Adipocyte (in vitro differentiated cells): Measurements from ENCODE around the gene ANXA3.

Experiments
- DNase-seq: peaks from one replicate; pipeline ENCODE4 v3.0.0-alpha.2; 2015; ENCODE audit warnings: low read depth
- H3K27me3 ChIP-seq: replicated peaks from 2 replicates; pipeline ENCODE4 v1.7.0; 2013; ENCODE audit warnings: mild to moderate bottlenecking, low read length, moderate library complexity; ENCODE audit not compliant: control insufficient read depth, insufficient read depth
- H3K36me3 ChIP-seq: 2 replicates; pipeline ENCODE4 v1.7.0; 2013; ENCODE audit warnings: low read length, mild to moderate bottlenecking, moderate library complexity; ENCODE audit not compliant: control insufficient read depth, insufficient read depth, severe bottlenecking
- H3K4me1 ChIP-seq: 2 replicates; pipeline ENCODE4 v1.7.0; 2013; ENCODE audit warnings: mild to moderate bottlenecking, low read length, moderate library complexity; ENCODE audit not compliant: control insufficient read depth, insufficient read depth
- H3K4me3 ChIP-seq: 2 replicates; pipeline ENCODE4 v1.7.0; 2013; ENCODE audit warnings: mild to moderate bottlenecking, low read length, moderate library complexity
- H3K9ac ChIP-seq: 2 replicates; pipeline ENCODE4 v1.7.0; 2013; ENCODE audit warnings: mild to moderate bottlenecking, low read length, moderate library complexity
- H3K9me3 ChIP-seq: 2 replicates; pipeline ENCODE4 v1.7.0; 2013; ENCODE audit warnings: mild to moderate bottlenecking, low read length, moderate library complexity; ENCODE audit not compliant: control insufficient read depth

The ANXA3 gene

GRCh38 chr4:78618436-78618835, 66.9 kb downstream of the ANXA3 start:
- Histone ChIP-seq H3K4me1 (peaks cover 15% of the 10 kb centered on the region), H3K4me3 (no peak overlapping the region), H3K27me3 (no peaks in the 10 kb centered on the region)

DNA sequence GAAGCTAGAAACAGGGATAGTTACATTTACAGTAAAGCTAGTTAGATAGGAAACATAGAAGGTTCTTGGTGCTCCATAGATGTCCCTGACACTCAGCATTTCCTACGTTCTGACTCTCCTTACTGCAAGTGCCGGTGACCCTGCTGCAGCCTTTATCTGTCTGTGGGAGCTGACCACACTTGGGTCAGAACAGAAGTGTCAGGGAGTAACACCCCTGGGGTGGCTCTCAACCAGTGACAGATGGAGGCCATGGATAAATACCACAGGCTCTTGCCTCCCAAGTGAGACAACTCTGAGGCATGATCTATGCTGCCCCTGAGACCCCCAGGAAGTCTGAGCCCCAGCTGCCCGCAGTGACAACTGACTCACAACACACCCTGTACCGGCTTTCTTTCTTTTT, 69.8 kb downstream of the ANXA3 start:
- no peaks in the 10 kb centered on the region for H3K27me3 ChIP-seq
- H3K36me3 ChIP-seq: no peaks in the 10 kb centered on the region
- H3K9ac ChIP-seq: no peak overlapping the region
- no peaks in the 10 kb centered on the region for H3K9me3 ChIP-seq
- no peak overlapping the region for H3K4me3 ChIP-seq
- no peak for DNase-seq
- peaks cover 15% of the 10 kb centered on the region for H3K4me1 ChIP-seq

More at GRCh38 chr4:78618436-78618835, 66.9 kb downstream of the ANXA3 start:
- H3K9me3 ChIP-seq: no peaks in the 10 kb centered on the region
- no peak overlapping the region for H3K9ac ChIP-seq
- no peaks in the 10 kb centered on the region for H3K36me3 ChIP-seq
- no peak for DNase-seq

GRCh38 chr4:78622253-78622979, 70.8 kb downstream of the ANXA3 start:
- Histone ChIP-seq H3K4me3 (no peak overlapping the region), H3K36me3 (no peaks in the 10 kb centered on the region), H3K4me1 (peaks cover 15% of the 10 kb centered on the region), H3K9ac (no peak overlapping the region), H3K27me3 (no peaks in the 10 kb centered on the region), H3K9me3 (no peaks in the 10 kb centered on the region)
- peak; percentile 55 for DNase-seq

DNA sequence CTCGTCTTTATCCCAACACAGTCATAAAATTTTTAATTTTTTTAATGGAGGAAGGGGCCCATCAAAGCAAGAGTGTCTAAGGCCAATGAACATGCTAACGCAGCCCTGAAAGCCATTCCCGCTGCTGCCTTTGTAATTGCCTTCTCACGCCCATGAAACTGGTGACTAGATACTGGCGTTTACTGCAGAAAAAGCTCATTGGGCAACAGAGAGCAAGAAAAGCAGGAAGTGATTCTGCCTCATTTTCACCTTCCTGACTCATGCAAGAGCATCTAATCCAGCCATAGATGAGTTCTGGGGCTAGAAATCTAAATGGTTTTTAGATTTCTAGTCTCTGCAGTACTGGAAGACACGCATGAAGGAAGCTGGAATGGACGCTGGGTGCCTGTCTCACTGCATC, 72.5 kb downstream of the ANXA3 start:
- peaks cover 6% of the 10 kb centered on the region for H3K4me1 ChIP-seq
- H3K9ac ChIP-seq: no peak overlapping the region
- H3K9me3 ChIP-seq: no peaks in the 10 kb centered on the region
- no peaks in the 10 kb centered on the region for H3K36me3 ChIP-seq
- H3K27me3 ChIP-seq: no peaks in the 10 kb centered on the region
- H3K4me3 ChIP-seq: no peak overlapping the region
- DNase-seq: no peak

DNA sequence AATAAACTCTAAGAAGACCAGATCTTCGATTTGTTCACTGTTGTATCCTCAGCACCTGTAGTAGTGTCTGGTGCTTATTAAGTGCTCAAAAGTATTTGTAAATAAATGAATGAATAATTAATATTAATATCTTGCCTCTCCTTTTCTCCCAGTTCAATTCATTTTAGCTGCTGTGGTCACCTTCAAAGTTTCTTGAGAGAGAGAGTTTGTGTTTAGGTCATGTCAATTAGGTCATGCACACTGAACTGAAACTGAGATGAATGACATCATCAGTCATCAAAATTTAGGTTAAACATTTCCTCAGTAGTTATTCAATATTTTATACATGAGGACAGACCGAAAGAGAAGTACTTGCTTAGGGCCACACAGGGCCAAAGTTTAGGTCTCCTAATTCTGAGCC, 73.5 kb downstream of the ANXA3 start:
- H3K36me3 ChIP-seq: no peaks in the 10 kb centered on the region
- no peaks in the 10 kb centered on the region for H3K27me3 ChIP-seq
- H3K9ac ChIP-seq: no peak overlapping the region
- no peaks in the 10 kb centered on the region for H3K9me3 ChIP-seq
- H3K4me3 ChIP-seq: no peak overlapping the region
- peaks cover 6% of the 10 kb centered on the region for H3K4me1 ChIP-seq
- no peak for DNase-seq

GRCh38 chr4:78627046-78627965, 75.7 kb downstream of the ANXA3 start:
- H3K36me3 ChIP-seq: no peaks in the 10 kb centered on the region
- H3K4me1 ChIP-seq: peaks cover 10% of the 10 kb centered on the region
- H3K27me3 ChIP-seq: no peaks in the 10 kb centered on the region
- no peak overlapping the region for H3K9ac ChIP-seq
- no peaks in the 10 kb centered on the region for H3K9me3 ChIP-seq
- peak; percentile 41 for DNase-seq
- no peak overlapping the region for H3K4me3 ChIP-seq

DNA sequence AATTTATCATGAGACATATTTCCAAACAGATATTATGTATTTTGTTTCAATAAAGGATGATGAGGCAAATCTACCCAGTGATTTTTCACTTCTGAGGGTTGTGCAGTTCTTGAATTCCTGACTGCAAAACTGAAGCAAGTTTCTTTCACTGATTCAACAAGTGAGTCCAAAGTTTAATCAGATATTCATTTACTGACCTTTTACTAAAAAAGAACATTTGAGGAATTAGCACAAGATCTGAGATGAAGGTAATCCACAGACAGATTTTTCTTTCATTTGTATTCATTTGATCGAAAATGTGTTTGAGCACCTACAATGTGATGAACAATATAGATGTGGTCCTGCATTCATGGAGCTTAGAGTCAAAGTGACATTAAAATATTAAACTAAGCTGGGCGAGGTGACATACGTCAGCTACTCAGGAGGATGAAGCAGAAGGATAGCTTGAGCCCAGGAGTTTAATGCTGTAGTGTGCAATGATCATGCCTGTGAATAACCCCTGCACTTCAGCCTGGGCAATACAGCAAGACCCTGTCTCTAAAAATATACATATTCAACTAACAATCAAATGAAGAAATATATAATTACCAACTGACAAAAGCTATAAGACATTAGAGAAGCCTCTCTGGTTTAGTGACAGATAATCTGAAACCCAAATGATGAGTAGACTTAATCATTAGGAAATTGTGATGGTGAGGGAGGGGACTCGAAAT, 76.6 kb downstream of the ANXA3 start:
- DNase-seq: no peak
- no peak overlapping the region for H3K9ac ChIP-seq
- no peak overlapping the region for H3K4me3 ChIP-seq
- no peaks in the 10 kb centered on the region for H3K9me3 ChIP-seq
- no peaks in the 10 kb centered on the region for H3K27me3 ChIP-seq
- peaks cover 5% of the 10 kb centered on the region for H3K4me1 ChIP-seq
- no peaks in the 10 kb centered on the region for H3K36me3 ChIP-seq

- DNase-seq: no peak
- H3K4me3 ChIP-seq: no peak overlapping the region
These were observed 78.5 kb downstream of the ANXA3 start for GRCh38 chr4:78629991-78630541.

GRCh38 chr4:78630615-78631014, 79.0 kb downstream of the ANXA3 start:
- no peaks in the 10 kb centered on the region for H3K36me3 ChIP-seq
- H3K4me3 ChIP-seq: no peak overlapping the region
- H3K4me1 ChIP-seq: peaks cover 15% of the 10 kb centered on the region
- DNase-seq: no peak
- no peak overlapping the region for H3K9ac ChIP-seq
- no peaks in the 10 kb centered on the region for H3K9me3 ChIP-seq
- no peaks in the 10 kb centered on the region for H3K27me3 ChIP-seq

More at GRCh38 chr4:78629991-78630541, 78.5 kb downstream of the ANXA3 start:
- H3K36me3 ChIP-seq: no peaks in the 10 kb centered on the region
- no peak overlapping the region for H3K9ac ChIP-seq
- peaks cover 15% of the 10 kb centered on the region for H3K4me1 ChIP-seq
- no peaks in the 10 kb centered on the region for H3K9me3 ChIP-seq
- no peaks in the 10 kb centered on the region for H3K27me3 ChIP-seq

DNA sequence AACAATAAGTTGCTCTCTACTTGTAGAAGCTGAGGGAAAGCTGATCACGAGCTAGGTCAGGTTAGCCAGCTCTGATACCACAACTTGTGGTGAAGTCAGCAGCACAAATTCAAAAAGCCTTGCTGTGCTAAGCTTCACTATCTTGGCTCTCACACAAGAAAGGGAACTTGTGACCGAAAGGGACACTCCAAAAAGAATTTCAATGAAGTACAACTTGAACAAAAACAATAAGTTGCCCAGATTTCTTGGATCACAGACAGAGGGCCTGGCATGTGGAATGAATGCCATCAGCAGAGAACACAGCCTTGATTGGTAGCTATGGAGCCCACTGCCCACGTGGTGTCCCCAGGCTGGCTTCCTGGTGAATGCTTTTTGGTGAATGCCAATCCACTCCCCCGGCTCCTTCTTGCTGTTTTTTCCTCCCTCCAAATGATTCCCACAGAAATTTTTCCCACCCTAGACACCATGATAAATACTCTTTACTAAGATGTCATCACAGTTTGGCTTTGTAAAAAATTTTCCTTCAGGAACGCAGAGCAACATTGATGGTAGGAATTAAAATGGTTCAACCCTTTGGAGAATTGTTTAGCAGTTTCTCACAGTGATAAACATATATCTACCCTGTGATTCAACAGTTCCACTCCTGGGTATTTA, 82.6 kb downstream of the ANXA3 start:
- H3K27me3 ChIP-seq: no peaks in the 10 kb centered on the region

More for the DNA sequence above, 82.6 kb downstream of the ANXA3 start:
- H3K36me3 ChIP-seq: no peaks in the 10 kb centered on the region
- H3K9me3 ChIP-seq: no peaks in the 10 kb centered on the region
- peaks cover 15% of the 10 kb centered on the region for H3K4me1 ChIP-seq
- no peak for DNase-seq
- no peak overlapping the region for H3K9ac ChIP-seq
- H3K4me3 ChIP-seq: no peak overlapping the region
